Thyroid gland (tissue), 4 donors: ENCODE data around the gene DPPA5.

Source experiments
- CTCF ChIP-seq, 6 experiments: fragments of 200-600 bp in 3 of 6; fragments of 450-650 bp in 3 of 6; sonication (generic) in 3 of 6; IDR thresholded peaks; one replicate each; pipeline ENCODE4 v1.5.1; 2016 to 2019; ENCODE audit warnings: antibody characterized with exemption in 6 of 6, mild to moderate bottlenecking in 2 of 6, inconsistent platforms in 1 of 6, moderate library complexity in 1 of 6
- POLR2A ChIP-seq, 2 donors: fragments of 450-650 bp; IDR thresholded peaks; one replicate each; pipeline ENCODE4 v1.6.1; 2017; ENCODE audit warnings: antibody characterized with exemption in 2 of 2, mild to moderate bottlenecking in 2 of 2, moderate library complexity in 1 of 2

GRCh38 chr6:73393278-73393677 is 39.2 kb upstream of the DPPA5 start:
- TF ChIP-seq CTCF (IDR thresholded peaks at IDR 0.05) (no peak), POLR2A (IDR thresholded peaks at IDR 0.05) (no peak)
